Upper lobe of right lung (tissue), 1 donor: ENCODE data around the gene GRIN3B. TPM values are rescaled to one million over a fixed set of nuclear protein-coding genes. Genes with fewer than 3 reads are reported as not detected.

ENCODE experiments used
- ATAC-seq: fragments of 200-7000 bp; cut with Tn5 transposase; one replicate; pipeline ENCODE4 v1.9.1; 2020; ENCODE audit warnings: mild to moderate bottlenecking, moderate library complexity
- DNase-seq: peaks from one replicate; pipeline ENCODE4 v3.0.0-alpha.2; 2020
- H3K27ac ChIP-seq: fragments of 200-600 bp; one replicate; pipeline ENCODE4 v1.8.0; 2022
- H3K27me3 ChIP-seq: fragments of 200-600 bp; one replicate; pipeline ENCODE4 v1.8.0; 2022; ENCODE audit warnings: mild to moderate bottlenecking
- H3K36me3 ChIP-seq: fragments of 200-600 bp; one replicate; pipeline ENCODE4 v1.8.0; 2022
- H3K4me1 ChIP-seq: fragments of 200-600 bp; one replicate; pipeline ENCODE4 v1.8.0; 2022
- H3K4me3 ChIP-seq: fragments of 200-600 bp; one replicate; pipeline ENCODE4 v1.8.0; 2022; ENCODE audit warnings: mild to moderate bottlenecking
- H3K9me3 ChIP-seq: fragments of 200-600 bp; one replicate; pipeline ENCODE4 v1.8.0; 2022
- intact Hi-C: fragments of 100-400 bp; cut with DNase I; formaldehyde crosslinking; loops from one replicate; pipeline ENCODE4 v1.11.0; 2022
- total RNA-seq: library from RNA; stranded (reverse); fragmentation: NEBNext Ultra II Directional; extraction: Animal tissue kit (Norgen Biotek cat#: 25700); gene quantifications from one replicate; pipeline ENCODE4 v1.2.1, GENCODE V29; 2021
- TF ChIP-seq, protein P1 (sequence below): fragments of 200-600 bp; IDR thresholded peaks from one replicate; pipeline ENCODE4 v1.8.0; 2022; ENCODE audit warnings: antibody characterized with exemption
- donor health status: DM: no; HTN: yes; CAD: no; lungs with severe emphysema.

The GRIN3B gene
- total RNA-seq, 1 donor from 2014 or later = not detected

DNA sequence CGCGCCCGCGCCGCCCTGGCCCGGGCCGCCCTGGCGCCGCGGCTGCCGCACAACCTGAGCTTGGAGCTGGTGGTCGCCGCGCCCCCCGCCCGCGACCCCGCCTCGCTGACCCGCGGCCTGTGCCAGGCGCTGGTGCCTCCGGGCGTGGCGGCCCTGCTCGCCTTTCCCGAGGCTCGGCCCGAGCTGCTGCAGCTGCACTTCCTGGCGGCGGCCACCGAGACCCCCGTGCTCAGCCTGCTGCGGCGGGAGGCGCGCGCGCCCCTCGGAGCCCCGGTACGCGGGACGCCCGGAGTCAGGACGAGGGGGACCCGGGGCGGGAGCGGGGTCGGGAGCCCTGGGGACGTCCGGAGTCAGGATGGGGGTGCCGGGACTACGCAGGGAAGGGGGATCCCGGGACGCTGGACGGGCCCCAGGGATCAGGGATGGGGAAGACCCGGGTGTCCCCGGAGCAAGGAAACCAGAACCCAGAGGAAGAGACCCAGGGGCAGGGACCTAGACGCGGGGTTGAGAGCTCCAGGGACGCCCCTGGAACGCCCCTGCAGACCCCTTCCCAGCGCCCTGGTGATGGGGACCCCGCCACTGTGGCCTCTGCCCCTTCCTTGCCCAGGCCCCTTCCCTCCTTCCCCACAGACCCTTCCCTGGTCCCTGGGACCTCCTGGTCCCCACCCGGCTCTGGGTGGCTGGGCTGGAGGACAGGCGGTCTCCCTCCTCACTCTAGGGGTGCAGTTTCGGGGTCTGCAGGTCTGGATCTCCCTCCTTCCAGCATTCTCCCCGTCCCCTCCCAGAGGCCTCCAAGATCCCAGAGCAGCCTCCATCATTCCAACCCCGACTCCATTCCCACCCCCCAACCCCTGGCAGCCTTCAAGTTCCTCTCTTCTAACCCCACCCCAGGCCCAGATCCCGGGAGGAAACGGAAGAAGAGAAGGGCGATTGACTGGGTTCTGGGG, 645 bp downstream of the GRIN3B start:
- ATAC-seq (no peak), DNase-seq (no peak)
- Histone ChIP-seq H3K27me3 (peaks cover 67% of the 10 kb centered on the region), H3K27ac (no peak overlapping the region), H3K4me3 (no peak overlapping the region), H3K36me3 (no peaks in the 10 kb centered on the region), H3K9me3 (no peaks in the 10 kb centered on the region), H3K4me1 (peaks cover 20% of the 10 kb centered on the region)
- TF ChIP-seq, protein P1, sequence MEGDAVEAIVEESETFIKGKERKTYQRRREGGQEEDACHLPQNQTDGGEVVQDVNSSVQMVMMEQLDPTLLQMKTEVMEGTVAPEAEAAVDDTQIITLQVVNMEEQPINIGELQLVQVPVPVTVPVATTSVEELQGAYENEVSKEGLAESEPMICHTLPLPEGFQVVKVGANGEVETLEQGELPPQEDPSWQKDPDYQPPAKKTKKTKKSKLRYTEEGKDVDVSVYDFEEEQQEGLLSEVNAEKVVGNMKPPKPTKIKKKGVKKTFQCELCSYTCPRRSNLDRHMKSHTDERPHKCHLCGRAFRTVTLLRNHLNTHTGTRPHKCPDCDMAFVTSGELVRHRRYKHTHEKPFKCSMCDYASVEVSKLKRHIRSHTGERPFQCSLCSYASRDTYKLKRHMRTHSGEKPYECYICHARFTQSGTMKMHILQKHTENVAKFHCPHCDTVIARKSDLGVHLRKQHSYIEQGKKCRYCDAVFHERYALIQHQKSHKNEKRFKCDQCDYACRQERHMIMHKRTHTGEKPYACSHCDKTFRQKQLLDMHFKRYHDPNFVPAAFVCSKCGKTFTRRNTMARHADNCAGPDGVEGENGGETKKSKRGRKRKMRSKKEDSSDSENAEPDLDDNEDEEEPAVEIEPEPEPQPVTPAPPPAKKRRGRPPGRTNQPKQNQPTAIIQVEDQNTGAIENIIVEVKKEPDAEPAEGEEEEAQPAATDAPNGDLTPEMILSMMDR = no peak
- intact Hi-C loops = no loop called here

DNA sequence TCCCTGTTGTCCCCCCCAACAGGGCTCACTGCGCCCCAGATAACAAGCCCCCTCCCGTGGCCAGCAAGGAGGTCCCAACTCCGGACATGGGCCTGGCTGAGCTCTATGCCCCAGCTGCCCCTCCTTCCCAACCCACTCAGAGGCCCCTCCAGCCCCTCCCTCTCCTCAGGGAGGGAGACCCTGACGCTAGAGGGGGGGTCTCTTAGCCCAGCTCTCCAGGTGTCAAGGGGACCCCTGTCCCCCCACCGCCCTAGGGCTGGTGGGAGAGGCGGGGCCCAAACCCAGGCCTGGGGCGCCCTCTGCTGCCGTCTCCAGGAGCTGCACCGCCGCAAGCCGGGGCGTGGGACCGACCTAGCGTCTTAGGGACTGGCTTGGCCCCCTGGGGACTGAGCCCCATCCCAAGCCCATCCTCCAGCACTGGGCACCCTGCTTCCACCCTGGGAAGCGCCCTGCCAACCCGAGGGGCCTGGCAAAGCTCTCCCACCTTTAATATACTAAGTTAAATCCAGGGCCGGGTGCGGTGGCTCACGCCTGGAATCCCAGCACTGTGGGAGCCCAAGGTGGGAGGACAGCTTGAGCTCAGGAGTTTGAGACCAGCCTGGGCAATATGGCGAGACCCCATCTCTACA, 1.4 kb downstream of the GRIN3B start:
- Histone ChIP-seq H3K9me3 (no peaks in the 10 kb centered on the region), H3K27me3 (peaks cover 59% of the 10 kb centered on the region), H3K4me1 (peaks cover 12% of the 10 kb centered on the region), H3K4me3 (no peak overlapping the region), H3K27ac (no peak overlapping the region), H3K36me3 (no peaks in the 10 kb centered on the region)
- TF ChIP-seq, protein P1 = peak; percentile 95
- DNase-seq (peak; percentile 84), ATAC-seq (peak; percentile 83)
- intact Hi-C loops = no loop called here

DNA sequence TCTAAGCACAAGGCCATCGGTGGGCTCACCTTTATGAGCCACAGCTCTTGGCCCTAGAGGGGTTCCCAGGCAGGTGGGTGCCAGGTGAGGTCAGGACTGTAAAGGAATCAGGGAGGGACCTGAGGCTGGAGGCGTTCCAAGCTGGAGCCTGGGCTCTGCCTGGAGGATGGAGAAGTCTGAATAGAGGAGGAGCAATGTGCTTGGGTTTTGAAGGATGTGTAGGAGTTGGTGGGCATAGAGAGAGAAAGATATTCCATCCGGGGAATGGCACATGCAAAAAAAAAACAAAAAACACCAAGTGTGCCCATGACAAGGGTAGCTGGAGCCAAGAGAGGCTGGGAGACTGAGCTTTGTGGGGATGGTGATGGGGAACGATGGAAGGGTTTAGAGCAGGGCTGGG, 2.4 kb downstream of the GRIN3B start:
- DNase-seq (no peak), ATAC-seq (no peak)
- Histone ChIP-seq H3K27ac (no peak overlapping the region), H3K4me1 (peaks cover 10% of the 10 kb centered on the region), H3K4me3 (no peak overlapping the region), H3K27me3 (peaks cover 51% of the 10 kb centered on the region), H3K9me3 (no peaks in the 10 kb centered on the region), H3K36me3 (no peaks in the 10 kb centered on the region)
- intact Hi-C loops = no loop called here
- TF ChIP-seq, protein P1 = no peak

DNA sequence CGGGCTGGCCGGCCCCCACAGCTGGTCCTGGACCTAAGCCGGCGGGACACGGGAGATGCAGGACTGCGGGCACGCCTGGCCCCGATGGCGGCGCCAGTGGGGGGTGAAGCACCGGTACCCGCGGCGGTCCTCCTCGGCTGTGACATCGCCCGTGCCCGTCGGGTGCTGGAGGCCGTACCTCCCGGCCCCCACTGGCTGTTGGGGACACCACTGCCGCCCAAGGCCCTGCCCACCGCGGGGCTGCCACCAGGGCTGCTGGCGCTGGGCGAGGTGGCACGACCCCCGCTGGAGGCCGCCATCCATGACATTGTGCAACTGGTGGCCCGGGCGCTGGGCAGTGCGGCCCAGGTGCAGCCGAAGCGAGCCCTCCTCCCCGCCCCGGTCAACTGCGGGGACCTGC, 3.1 kb downstream of the GRIN3B start:
- DNase-seq = no peak
- Histone ChIP-seq H3K4me1 (peaks cover 10% of the 10 kb centered on the region), H3K4me3 (no peak overlapping the region), H3K36me3 (no peaks in the 10 kb centered on the region), H3K9me3 (no peaks in the 10 kb centered on the region), H3K27ac (no peak overlapping the region), H3K27me3 (peaks cover 44% of the 10 kb centered on the region)
- TF ChIP-seq, protein P1 = no peak
- ATAC-seq = no peak
- intact Hi-C loops = no loop called here

DNA sequence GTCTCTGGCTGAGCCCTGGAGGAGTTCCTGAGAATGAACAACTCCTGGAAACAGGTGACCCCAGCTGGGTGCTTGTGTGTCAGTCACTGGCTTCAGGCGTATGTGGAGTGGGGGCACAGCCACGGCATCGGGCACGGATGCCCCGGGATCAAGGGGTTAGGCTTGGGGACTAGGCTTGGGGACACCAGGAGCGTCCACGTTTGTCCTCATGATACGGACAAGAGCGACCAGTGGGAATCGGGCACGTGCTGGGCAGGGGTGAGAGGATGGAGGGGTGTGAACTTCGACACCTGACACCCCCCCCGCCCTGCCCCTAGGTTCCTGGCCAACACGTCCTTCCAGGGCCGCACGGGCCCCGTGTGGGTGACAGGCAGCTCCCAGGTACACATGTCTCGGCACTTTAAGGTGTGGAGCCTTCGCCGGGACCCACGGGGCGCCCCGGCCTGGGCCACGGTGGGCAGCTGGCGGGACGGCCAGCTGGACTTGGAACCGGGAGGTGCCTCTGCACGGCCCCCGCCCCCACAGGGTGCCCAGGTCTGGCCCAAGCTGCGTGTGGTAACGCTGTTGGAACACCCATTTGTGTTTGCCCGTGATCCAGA, 4.1 kb downstream of the GRIN3B start:
- Histone ChIP-seq H3K27ac (no peak overlapping the region), H3K9me3 (no peaks in the 10 kb centered on the region), H3K27me3 (peaks cover 36% of the 10 kb centered on the region), H3K4me3 (no peak overlapping the region), H3K36me3 (peaks cover under 1% of the 10 kb centered on the region), H3K4me1 (peaks cover 10% of the 10 kb centered on the region)
- ATAC-seq (no peak), DNase-seq (no peak)
- TF ChIP-seq, protein P1 = no peak
- intact Hi-C loops = no loop called here
